ENCODE data around the gene FIGNL1. TPM values are rescaled to one million over a fixed set of nuclear protein-coding genes. Genes with fewer than 3 reads are reported as not detected.

FIGNL1 gene
- total RNA-seq, 1 experiment from 2014 or later, result 13.8 TPM

- H4K20me1 ChIP-seq (ENCODE audit: control insufficient read depth, insufficient read depth, insufficient read length), result no peaks in the 10 kb centered on the region
- H2BK15ac ChIP-seq (ENCODE audit: low read depth, low read length), result no peak overlapping the region
- H2BK12ac ChIP-seq (ENCODE audit: insufficient read length, low read depth, low read length), result no peak overlapping the region
- H2BK120ac ChIP-seq (ENCODE audit: low read depth, low read length, poor library complexity, severe bottlenecking), result no peak overlapping the region
- no peak overlapping the region for H2AK5ac ChIP-seq (ENCODE audit: insufficient read length, low read length)
- no peak overlapping the region for H3K18ac ChIP-seq (ENCODE audit: insufficient read length, low read depth, low read length)
- Mint-ChIP-seq H3K9me3 (no peaks in the 10 kb centered on the region), H3K27ac (peak overlapping the region in 1 of 3 experiments; percentile 19; a peak in 1 of 7 replicates), H3K4me1 (no peaks in the 10 kb centered on the region), H3K27me3 (ENCODE audit: low read depth) (no peaks in the 10 kb centered on the region; the same call in 1 of the 2 replicates), H3K4me3 (no peak overlapping the region), H3K36me3 (ENCODE audit: insufficient read depth in 1 of 3, low read depth in 3 of 3) (no peaks in the 10 kb centered on the region; a peak in 2 of 7 replicates)
- H3K56ac ChIP-seq (ENCODE audit: insufficient read length, low read depth, low read length), result no peak overlapping the region
- DNase-seq, result no peak
- no peak overlapping the region for H3K23ac ChIP-seq (ENCODE audit: insufficient read length, low read depth, low read length)
- no peaks in the 10 kb centered on the region for H3K4me1 ChIP-seq (ENCODE audit: insufficient read depth, low read length)
- H3K27me3 ChIP-seq (ENCODE audit: insufficient read depth, low read length), result no peaks in the 10 kb centered on the region
- no peaks in the 10 kb centered on the region for H3K9me3 ChIP-seq (ENCODE audit: control insufficient read depth, low read depth, low read length)
- no peak overlapping the region for H3K4me2 ChIP-seq (ENCODE audit: insufficient read depth, insufficient read length, low read length)
- H2BK20ac ChIP-seq (ENCODE audit: low read depth, low read length, poor library complexity, severe bottlenecking), result no peak overlapping the region
- H3K14ac ChIP-seq (ENCODE audit: insufficient read depth, low read length), result no peak overlapping the region
- no peaks in the 10 kb centered on the region for H3K79me2 ChIP-seq (ENCODE audit: insufficient read depth, low read length)
- H3K9ac ChIP-seq (ENCODE audit: extremely low read depth, insufficient read length, low read length), result no peak overlapping the region
- no peaks in the 10 kb centered on the region for H3K23me2 ChIP-seq (ENCODE audit: insufficient read length, low read depth, low read length, poor library complexity, severe bottlenecking)
- H2BK5ac ChIP-seq (ENCODE audit: insufficient read length, low read length), result no peak overlapping the region
- no peak overlapping the region for H4K91ac ChIP-seq (ENCODE audit: insufficient read length, low read depth, low read length)
- no peak overlapping the region for H3K4ac ChIP-seq (ENCODE audit: low read depth, low read length)
- no CpG with 5 or more reads among the region's 1 CpG for WGBS (ENCODE audit: extremely low coverage, insufficient read length, low lambda C conversion rate)
- H3K27ac ChIP-seq (ENCODE audit: insufficient read length, low read depth, low read length), result no peak overlapping the region
- no peak overlapping the region for H3T11ph ChIP-seq (ENCODE audit: low read length)
- H4K5ac ChIP-seq (ENCODE audit: insufficient read length, low read depth, low read length), result no peak overlapping the region
- no peak for TF ChIP-seq CTCF (conservative IDR thresholded peaks at IDR 0.05)
- H4K8ac ChIP-seq (replicated peaks; ENCODE audit: insufficient read length, low read depth, low read length), result no peak overlapping the region
- no peak overlapping the region for H2AFZ ChIP-seq (ENCODE audit: low read length)
- no peaks in the 10 kb centered on the region for H3K79me1 ChIP-seq (ENCODE audit: insufficient read depth, low read depth, low read length, poor library complexity, severe bottlenecking)
Measured at GRCh38 chr7:50397971-50398324, 52.2 kb downstream of the FIGNL1 start.
